GM19452 (cell line): ENCODE measurements around the gene PRKCZ.
"Not testable (repeated sequence)": the region's sequence is repeated elsewhere in the genome, so short reads cannot be mapped to it uniquely, and the experiment has no call there.

Experiments
- ATAC-seq: cut with Tn5 transposase; IDR thresholded peaks from one replicate; pipeline ENCODE4 v1.9.1; 2021; ENCODE audit not compliant: unreplicated experiment

The PRKCZ gene

GRCh38 chr1:2112280-2112701, 62.1 kb downstream of the PRKCZ start:
- ATAC-seq = no peak

DNA sequence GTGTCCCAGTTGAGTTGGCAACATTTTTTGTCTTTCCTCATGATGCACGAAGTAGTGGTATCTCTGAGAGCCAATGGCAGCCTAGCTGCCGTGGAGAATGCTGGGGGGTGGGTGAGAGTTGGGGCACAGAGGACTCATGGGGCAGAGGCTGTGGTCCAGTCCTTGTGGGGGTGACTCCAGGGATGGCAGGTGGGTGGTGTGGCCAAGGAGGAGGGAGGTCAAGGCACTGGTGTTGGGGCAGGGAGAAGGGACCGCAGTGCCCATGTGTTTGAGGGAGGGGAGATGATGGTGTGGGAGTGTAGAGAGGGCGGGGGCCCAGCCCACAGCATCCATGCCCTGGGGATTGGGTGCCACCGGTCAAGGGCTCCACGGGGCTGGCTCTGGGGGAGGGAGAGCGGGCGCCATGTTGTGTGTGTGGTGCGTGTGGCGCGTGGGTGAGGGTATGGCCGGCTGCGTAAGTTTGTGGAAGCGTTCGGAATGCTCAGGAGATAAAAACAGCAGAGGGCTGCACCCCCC, 63.5 kb downstream of the PRKCZ start:
- no peak for ATAC-seq

- not testable (repeated sequence) for ATAC-seq
These were observed 64.4 kb downstream of the PRKCZ start for GRCh38 chr1:2114635-2115007.

GRCh38 chr1:2115008-2115641, 64.9 kb downstream of the PRKCZ start:
- ATAC-seq = no peak

- ATAC-seq = no peak
These were observed 65.6 kb downstream of the PRKCZ start for GRCh38 chr1:2115702-2116341.

GRCh38 chr1:2119886-2120285, 69.7 kb downstream of the PRKCZ start:
- ATAC-seq = no peak

DNA sequence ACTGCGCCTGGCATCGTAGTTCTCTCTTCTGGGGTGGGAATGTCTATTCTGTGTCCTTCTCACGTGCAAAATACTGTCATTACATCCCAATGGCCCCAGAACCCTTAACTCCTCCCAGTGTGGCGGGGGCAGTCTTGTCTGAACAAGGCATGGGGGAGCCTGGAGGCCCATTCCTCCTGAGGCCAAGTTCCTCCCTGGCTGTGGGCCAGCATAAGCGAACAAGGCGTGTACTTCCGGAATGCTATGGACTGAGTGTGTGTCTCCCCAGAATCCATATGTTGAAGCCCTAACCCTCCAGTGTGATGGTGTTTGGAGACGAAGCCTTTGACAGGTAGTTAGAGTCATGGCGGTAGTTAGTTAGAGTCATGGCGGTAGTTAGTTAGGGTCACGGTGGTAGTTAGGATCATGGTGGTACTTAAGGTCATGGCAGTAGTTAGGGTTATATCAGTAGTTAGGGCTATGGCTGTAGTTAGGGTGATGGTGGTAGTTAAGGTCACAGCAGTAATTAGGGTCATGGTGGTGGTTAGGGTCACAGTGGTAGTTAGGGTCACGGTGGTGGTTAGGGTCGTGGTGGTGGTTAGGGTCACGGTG, 71.0 kb downstream of the PRKCZ start:
- no peak for ATAC-seq

DNA sequence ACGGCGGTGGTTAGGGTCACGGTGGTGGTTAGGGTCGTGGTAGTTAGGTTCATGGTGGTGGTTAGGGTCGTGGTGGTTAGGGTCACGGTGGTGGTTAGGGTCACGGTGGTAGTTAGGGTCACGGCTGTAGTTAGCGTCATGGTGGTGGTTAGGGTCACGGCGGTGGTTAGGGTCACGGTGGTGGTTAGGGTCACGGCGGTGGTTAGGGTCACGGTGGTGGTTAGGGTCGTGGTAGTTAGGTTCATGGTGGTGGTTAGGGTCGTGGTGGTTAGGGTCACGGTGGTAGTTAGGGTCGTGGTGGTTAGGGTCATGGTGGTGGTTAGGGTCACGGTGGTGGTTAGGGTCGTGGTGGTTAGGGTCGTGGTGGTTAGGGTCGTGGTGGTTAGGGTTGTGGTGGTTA, 71.6 kb downstream of the PRKCZ start:
- ATAC-seq = not testable (repeated sequence)

DNA sequence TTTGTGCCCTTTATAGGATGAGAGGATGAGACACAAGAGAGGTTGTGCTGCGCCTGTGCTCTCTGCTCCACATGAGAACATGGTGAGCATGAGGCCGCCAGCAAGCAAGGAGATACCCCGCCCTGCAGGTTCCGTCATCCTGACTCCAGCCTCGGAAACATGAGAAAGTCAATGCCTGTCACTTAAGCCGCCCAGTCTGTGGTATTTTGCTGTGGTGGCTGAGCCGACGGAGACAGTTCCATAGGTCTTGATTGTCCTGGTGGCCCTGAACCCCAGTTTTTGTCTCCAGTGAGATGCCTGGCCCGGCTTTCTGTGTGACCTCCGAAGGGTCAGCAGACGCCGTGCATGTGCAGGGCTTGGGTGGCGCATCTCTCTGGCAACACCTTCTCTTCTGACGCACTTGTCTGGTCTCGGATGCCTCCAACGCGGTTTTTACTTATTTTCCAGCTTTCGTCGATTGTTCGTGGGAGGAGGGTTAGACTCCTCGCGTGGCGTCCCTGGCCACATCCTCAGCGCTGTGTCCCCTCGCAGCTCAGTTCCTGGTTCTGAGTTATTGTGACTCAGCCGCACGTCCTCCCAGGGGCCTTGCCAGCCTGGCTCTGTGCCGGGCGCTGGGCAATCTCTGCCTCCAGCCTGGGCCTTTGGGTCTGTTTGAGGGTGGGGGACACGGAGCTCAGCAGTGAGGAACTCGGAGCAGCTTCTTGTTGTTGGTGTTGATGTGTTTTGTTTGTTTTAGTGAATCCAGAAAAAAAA, 74.4 kb downstream of the PRKCZ start:
- no peak for ATAC-seq

DNA sequence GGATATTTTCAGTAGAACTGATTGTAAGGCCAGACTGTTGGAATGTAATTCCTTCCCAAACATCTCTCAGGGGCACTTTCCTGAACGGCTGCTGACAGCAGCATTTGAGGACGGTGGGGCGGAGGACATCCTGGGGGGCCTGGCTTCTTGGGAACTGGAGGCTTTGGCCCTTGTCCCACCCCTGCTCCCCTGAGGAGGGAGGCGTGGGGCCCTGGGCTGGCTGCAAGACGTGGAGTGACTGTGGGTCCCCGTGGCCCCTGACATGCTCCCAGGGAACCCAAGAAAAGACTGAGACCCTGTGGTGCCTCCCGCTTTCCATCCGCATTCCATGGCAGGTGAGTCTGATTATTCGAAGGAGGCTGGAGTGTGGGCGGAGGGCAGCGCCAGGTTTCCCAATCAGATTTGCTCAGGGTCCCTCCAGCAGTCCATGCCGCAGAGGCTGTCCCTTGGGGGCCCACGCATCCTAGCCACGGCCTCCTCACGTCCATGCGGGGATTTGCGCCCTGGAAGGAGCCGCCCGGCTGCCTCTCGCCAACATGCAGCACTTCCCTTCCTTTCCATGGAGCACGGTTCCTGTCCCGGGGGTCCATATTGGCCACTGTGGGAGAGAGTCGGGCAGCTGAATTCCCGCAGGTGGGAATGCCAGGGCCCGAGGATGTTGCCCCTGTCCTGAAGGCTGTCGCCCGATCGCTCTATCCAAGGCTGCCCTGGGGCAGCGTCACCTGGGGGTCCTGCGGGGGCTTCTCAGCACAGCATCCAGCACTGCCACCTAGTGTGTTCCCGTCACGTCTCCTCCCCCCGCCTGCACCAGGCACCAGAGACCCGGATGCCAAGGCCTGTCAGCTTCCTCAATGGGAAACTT, 75.4 kb downstream of the PRKCZ start:
- no peak for ATAC-seq

DNA sequence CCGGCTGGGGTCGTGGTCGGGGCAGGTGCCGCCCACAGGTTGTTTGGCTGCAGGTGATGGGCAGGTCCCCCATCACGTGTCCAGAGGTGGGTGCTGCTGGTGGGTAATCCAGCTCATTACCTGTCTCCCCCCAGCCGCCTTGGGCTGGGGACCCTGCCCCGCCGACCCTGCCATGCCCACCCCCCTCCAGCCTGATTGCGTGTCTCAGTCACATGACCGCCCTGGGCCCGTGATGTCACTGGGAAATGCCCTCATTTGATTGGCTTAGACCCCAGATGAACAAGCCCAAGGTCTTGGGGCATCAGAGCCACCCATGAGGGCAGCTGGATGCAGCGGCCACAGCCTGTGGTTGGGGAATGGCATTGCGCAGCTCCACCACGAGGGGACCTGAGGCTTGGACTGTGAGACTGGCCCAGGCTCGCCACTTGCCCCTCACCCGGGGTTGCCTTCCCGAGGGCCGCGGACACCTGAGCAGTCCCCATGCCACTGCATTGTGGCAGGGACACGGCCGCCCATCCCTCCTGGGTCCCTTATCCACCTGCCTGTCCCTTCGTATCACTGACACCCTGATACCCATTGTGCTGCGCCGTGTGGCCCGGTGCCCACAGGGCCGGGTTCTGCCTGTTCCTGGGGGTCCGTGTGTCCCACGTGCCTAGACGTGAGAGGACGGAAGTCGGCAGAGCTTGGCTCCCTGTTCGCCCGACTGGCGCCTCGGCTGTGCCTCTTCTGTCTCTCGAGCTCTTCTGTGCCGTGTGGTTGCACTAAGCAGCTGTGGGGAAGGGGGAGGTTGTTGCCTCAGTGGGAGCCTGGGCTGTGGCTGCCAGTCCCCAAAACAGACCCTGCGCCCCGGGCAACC, 76.3 kb downstream of the PRKCZ start:
- ATAC-seq = no peak

DNA sequence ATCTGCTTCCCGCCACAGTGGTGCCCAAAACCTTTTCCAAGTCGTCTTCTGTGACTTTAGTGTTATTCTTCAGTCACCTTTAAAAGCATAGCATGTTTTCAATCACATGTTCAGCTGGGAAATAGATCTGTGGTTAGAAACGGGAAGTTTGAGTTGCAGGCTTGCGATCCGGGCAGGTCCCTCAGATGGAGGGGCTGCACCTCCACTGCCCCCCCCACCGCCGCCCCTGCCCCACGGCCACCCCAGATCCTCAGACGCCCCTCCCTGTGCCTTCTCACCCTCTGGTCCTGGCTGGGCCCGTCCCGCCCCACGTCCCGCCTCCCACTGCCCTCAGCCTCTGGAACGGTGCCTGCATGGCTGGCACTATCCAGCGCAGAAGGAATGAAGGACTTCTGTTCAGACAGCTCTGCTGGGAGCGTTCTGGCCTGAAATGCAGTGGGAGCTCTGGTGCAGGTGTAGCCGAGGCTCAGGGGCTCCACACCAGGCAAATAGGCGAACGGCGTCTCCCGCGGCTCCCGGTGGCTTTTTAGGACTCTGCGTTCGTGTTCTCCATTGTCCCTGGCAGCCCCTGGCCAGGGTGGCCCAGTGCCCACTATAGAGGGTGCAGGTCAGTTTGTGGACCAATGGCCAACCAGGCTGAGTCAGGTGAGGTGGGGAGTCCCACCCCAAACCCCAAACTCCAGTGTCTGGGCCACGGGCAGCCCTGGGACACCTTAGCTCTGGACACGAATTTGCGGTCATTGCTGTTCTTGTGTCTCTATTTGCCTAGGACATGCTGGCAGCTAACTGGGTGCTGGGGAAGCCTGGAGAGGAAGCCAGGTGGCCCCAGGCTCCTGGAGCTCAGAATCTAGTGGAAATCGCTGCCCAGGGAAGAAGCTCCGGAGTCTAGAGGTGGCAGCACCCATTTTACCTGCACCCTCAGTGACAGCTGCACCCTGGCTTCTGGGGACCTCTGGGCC, 77.3 kb downstream of the PRKCZ start:
- ATAC-seq = no peak

DNA sequence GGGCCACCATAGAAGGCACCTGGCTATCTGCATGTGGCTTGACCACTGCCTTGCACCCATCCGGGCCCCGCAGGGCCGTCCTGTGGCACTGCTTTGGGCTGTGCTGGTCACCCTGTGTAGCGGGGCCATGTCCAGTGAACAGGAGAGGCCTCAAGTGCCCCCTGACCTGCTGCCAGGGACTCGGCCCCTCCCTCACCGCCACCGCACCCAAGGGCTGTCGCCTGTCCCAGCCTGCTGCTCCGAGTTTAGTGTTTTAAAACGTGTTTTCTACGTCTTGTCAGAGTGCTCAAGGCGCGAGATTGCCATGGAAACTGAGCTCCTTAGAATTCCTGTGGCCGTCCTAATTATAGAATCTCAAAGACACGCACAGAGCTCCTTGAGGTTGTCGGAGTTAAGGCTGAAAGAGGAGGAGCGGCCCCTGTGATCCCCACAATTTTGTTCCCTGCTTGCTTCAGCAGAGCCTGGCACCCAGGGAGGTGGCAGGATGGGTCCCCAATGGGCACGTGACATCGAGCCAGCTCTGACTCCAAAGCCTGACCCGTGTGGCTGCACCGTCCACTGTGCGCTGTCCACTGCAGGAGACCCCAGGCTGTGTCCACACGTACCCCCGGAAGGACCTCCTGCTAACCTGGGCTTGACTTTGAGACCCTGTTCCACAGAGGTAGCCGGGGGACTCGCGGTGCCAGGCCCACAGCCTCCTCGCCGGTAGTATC, 78.1 kb downstream of the PRKCZ start:
- ATAC-seq = no peak

- ATAC-seq = no peak
These were observed 79.2 kb downstream of the PRKCZ start for GRCh38 chr1:2129256-2129943.

- no peak for ATAC-seq
These were observed 79.9 kb downstream of the PRKCZ start for GRCh38 chr1:2130156-2130555.

DNA sequence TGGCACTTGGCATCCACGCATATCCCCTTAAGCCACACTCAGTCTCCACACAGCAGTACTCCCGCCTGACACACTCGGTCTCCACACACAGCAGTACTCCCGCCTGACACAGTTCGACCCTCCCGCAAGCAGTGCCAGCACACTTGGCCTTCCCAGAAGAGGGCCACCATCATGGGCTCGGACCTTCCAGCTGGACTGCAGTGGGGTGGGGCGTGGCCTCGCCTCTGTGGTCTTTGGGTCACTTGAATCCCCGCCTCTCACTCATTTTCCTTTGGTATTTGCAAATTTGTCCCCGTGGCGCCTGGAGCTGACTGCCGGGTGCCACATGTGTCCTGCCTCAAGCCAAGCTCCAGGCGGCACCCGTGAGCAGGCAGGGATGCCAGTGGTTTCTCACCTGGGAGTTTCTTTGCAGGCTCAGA, 80.7 kb downstream of the PRKCZ start:
- ATAC-seq = no peak

GRCh38 chr1:2132222-2133038, 82.2 kb downstream of the PRKCZ start:
- no peak for ATAC-seq
